ENCODE results near the gene LRRC3.

Gene LRRC3

DNA sequence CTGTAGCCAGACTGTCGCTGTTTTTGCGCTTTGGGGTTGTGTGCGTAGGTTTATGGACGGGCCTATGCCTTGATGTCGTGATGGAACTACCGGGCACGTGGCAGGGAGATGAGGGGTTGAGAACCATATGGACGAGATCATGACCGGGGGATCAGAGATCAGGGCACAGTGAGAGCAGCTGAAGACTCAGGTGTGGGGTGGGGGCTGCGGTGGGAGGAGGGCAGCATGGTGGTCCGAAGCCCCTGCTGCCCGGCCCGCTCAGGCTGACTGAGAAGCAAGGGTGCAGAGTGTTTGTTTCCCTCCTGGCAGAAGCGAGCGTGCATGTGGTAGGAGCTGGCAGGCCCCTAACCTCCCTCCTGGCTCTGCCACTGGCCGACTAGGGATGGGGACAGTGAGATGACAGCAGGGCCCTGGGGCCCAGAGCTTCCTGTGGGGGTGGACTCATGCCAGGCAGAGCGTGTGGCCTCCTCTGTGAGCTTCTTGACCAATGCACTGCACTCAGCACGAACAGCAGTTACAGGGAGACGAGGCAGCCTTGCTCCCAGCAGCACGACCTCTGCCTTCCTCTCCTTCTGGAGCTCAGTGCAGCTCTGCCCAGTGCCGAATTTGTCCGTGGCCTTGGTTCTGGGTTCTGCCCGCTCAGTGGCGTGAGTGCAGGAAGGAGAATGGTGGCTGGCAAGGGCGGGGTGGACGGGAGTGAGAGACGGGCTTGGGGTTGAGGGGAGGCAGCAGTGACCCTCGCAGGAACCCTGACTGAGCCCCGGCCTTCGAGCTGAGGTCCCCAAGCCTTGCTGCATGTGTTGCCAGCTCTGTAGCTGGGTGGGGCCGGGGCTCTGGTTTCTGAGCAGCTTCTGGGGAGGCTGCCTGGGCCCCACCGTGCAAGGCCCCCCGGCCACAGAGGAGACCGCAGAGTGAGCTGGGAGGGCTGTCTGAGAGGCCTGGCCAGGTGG is 22.2 kb upstream of the LRRC3 start:
- DNase-seq (ENCODE audit: low read depth), result no peak
- no peak overlapping the region for H3K4me3 ChIP-seq (ENCODE audit: low read length)
- TF ChIP-seq, protein P1, sequence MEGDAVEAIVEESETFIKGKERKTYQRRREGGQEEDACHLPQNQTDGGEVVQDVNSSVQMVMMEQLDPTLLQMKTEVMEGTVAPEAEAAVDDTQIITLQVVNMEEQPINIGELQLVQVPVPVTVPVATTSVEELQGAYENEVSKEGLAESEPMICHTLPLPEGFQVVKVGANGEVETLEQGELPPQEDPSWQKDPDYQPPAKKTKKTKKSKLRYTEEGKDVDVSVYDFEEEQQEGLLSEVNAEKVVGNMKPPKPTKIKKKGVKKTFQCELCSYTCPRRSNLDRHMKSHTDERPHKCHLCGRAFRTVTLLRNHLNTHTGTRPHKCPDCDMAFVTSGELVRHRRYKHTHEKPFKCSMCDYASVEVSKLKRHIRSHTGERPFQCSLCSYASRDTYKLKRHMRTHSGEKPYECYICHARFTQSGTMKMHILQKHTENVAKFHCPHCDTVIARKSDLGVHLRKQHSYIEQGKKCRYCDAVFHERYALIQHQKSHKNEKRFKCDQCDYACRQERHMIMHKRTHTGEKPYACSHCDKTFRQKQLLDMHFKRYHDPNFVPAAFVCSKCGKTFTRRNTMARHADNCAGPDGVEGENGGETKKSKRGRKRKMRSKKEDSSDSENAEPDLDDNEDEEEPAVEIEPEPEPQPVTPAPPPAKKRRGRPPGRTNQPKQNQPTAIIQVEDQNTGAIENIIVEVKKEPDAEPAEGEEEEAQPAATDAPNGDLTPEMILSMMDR (conservative IDR thresholded peaks at IDR 0.05; ENCODE audit: low read length), result no peak

DNA sequence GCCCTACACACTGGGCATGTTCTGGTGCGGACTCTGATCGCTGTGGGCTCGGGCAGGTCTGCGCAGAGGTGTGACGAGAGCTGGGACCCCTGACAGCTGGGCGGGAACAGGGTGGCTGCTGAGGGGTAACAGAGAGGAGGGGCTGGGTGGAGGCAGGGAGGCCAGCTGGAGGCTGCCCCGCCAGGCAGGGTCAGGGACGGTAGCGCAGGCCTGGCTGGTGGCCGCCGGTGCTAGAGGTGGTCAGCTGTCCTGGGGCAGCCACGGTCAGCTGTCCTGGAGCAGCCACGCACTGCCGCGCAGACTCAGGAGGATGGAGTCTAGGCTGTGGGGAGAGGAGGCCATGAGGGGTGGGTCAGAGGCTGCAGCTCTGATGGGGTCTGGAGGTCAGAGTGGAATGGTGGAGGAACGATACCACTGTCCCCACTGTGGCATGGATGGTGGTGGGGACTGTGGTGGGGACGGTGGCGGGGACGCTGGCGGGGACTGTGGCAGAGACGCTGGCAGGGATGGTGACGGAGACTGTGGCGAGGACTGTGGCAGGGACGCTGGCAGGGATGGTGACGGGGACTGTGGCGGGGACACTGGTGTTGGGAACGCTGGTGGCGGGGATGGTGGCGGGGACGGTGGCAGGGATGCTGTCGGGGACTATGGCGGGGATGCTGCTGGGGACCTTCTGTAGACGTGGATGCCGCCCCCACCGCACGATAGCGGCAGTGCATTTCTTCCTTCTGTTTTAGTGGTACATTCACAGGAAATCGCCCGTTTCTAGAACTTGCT is 21.3 kb upstream of the LRRC3 start:
- H3K4me3 ChIP-seq (ENCODE audit: low read length), result no peak overlapping the region
- no peak for DNase-seq (ENCODE audit: low read depth)
- TF ChIP-seq, protein P1 (conservative IDR thresholded peaks at IDR 0.05; ENCODE audit: low read length), result no peak

DNA sequence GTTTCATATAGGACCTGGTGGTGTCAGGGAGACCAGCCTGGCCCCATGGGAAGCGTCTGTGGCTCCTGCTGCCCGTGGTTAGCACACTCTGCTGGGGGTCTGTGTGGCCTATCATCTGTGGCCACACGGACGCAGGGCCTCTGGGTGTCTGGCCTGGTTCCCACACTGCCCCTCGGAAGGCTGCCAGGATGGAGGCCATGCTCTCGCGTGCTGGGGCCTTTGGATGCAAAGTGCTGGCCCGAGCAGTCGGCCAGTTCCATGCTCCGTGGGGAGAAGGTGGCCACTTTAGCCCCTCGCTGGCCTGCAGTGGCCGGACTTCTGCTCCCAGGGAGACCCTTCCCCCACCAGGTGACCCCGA is 20.8 kb upstream of the LRRC3 start:
- H3K4me3 ChIP-seq (ENCODE audit: low read length), result no peak overlapping the region
- DNase-seq (ENCODE audit: low read depth), result no peak
- TF ChIP-seq, protein P1 (conservative IDR thresholded peaks at IDR 0.05; ENCODE audit: low read length), result no peak

DNA sequence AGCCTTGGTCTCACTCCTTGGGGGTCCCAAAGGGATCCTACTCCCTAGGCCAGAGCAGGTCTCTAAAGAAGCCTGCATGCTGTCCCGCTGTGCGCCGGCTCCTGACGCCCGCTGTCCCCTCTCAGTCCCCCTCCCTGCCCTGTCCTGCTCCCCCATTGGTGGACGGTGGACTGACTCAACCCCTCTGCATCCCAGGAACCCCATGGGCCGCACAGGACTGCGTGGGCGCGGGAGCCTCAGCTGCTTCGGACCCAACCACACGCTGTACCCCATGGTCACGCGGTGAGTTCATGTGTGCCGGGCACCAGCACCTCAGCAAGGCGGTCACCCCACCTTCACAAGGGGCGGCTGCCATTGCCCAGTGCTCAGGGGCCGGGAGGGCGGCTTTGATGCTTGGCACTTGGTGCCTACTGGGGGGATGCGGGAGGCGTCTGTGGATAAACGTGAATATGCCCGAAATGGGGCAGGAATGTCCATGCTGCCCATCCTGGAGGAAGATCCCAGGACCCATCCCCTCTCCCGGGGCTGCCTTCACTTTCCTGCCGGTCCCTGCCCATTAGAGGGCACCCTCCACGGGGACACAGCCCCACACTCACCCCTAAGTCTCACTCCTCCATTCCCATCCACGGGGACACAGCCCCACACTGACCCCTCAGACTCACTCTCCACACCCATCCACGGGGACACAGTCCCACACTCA is 20.2 kb upstream of the LRRC3 start:
- no peak for DNase-seq (ENCODE audit: low read depth)
- TF ChIP-seq, protein P1 (conservative IDR thresholded peaks at IDR 0.05; ENCODE audit: low read length), result no peak
- H3K4me3 ChIP-seq (ENCODE audit: low read length), result no peak overlapping the region

DNA sequence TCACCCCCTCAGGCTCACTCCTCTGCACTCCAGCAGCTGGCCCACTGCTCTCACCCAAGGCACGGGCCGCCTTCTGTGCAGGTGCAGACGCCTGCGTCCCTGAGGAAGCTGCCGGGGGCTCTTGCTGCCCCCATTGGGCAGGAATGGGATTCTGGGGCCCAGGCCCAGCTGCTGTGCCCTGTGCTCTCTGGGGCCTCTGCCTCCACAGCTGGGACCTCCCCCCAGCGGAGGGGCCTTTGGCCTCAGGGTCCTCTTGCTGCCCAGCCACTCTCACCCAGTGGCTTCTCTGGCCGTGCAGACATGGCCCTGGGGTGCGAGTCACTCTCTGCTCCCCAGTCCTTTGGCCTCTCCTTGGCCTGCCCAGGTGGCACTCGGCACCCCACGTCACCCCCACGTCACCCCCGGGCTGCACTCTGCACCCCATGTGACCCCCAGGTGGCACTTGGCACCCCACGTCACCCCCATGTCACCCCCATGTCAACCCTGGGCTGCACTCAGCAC is 19.1 kb upstream of the LRRC3 start:
- TF ChIP-seq, protein P1 (conservative IDR thresholded peaks at IDR 0.05; ENCODE audit: low read length), result no peak
- no peak for DNase-seq (ENCODE audit: low read depth)

DNA sequence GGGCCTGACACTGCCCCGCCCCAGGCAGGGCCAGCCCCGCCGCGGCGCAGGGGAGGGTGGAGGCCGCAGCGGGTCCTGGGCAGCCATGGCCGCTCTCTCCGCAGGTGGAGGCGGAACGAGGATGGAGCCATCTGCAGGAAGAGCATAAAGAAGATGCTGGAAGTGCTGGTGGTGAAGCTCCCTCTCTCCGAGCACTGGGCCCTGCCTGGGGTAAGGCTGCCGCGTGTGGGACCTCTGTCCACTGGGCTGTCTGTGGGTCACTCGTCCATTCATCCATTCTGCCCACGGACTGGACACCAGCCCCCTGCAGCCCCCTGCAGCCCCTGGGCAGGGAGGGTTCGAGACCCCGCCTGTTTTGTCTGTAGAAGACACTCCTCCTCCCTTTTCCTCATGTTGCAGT is 18.4 kb upstream of the LRRC3 start:
- no peak overlapping the region for H3K4me3 ChIP-seq (ENCODE audit: low read length)
- no peak for DNase-seq (ENCODE audit: low read depth)
- TF ChIP-seq, protein P1 (conservative IDR thresholded peaks at IDR 0.05; ENCODE audit: low read length), result no peak

More for the DNA sequence above, 19.1 kb upstream of the LRRC3 start:
- H3K4me3 ChIP-seq (ENCODE audit: low read length), result no peak overlapping the region

All from AG10803 (cell line).